DMS114 treated with DMSO at 0.1 percent for 48 hours (cell line): ENCODE results near the gene DLGAP1.

Source experiments
- DNase-seq: peaks from one replicate; lab custom pipeline; 2025; ENCODE audit not compliant: unreplicated experiment; lab: John Stamatoyannopoulos, UW

The DLGAP1 gene

GRCh38 chr18:3728704-3729437 lies 726.2 kb downstream of the DLGAP1 start:
- no peak for DNase-seq

- no peak for DNase-seq
Measured at GRCh38 chr18:3727274-3727673, 727.8 kb downstream of the DLGAP1 start.

- no peak for DNase-seq
Measured at GRCh38 chr18:3726238-3726951, 728.7 kb downstream of the DLGAP1 start.

GRCh38 chr18:3725115-3725514 lies 730.0 kb downstream of the DLGAP1 start:
- no peak for DNase-seq

GRCh38 chr18:3723554-3723953 lies 731.6 kb downstream of the DLGAP1 start:
- no peak for DNase-seq

- no peak for DNase-seq
Measured at GRCh38 chr18:3722649-3723433, 732.3 kb downstream of the DLGAP1 start.

GRCh38 chr18:3721771-3722648 lies 733.1 kb downstream of the DLGAP1 start:
- no peak for DNase-seq

GRCh38 chr18:3720818-3721545 lies 734.1 kb downstream of the DLGAP1 start:
- DNase-seq, result no peak

GRCh38 chr18:3720159-3720558 lies 734.9 kb downstream of the DLGAP1 start:
- no peak for DNase-seq

- no peak for DNase-seq
Measured at GRCh38 chr18:3717376-3718025, 737.6 kb downstream of the DLGAP1 start.

- DNase-seq, result no peak
Measured at GRCh38 chr18:3716116-3716660, 738.9 kb downstream of the DLGAP1 start.

- DNase-seq, result no peak
Measured at GRCh38 chr18:3715231-3716080, 739.7 kb downstream of the DLGAP1 start.

GRCh38 chr18:3713708-3714107 lies 741.4 kb downstream of the DLGAP1 start:
- DNase-seq, result no peak

GRCh38 chr18:3713166-3713565 lies 741.9 kb downstream of the DLGAP1 start:
- peak; percentile 12 for DNase-seq

- DNase-seq, result no peak
Measured at GRCh38 chr18:3712491-3712890, 742.6 kb downstream of the DLGAP1 start.

GRCh38 chr18:3710712-3711301 lies 744.3 kb downstream of the DLGAP1 start:
- no peak for DNase-seq

- no peak for DNase-seq
Measured at GRCh38 chr18:3709205-3709604, 745.9 kb downstream of the DLGAP1 start.
